Glomerular visceral epithelial cell (primary cell): ENCODE results near the gene TEX13D.
"Not testable (repeated sequence)": the region's sequence is repeated elsewhere in the genome, so short reads cannot be mapped to it uniquely, and the experiment has no call there.

Experiments used
- DNase-seq: peaks from one replicate; pipeline ENCODE4 v3.0.0-alpha.2; 2016; ENCODE audit errors: extremely low spot score

The TEX13D gene

DNA sequence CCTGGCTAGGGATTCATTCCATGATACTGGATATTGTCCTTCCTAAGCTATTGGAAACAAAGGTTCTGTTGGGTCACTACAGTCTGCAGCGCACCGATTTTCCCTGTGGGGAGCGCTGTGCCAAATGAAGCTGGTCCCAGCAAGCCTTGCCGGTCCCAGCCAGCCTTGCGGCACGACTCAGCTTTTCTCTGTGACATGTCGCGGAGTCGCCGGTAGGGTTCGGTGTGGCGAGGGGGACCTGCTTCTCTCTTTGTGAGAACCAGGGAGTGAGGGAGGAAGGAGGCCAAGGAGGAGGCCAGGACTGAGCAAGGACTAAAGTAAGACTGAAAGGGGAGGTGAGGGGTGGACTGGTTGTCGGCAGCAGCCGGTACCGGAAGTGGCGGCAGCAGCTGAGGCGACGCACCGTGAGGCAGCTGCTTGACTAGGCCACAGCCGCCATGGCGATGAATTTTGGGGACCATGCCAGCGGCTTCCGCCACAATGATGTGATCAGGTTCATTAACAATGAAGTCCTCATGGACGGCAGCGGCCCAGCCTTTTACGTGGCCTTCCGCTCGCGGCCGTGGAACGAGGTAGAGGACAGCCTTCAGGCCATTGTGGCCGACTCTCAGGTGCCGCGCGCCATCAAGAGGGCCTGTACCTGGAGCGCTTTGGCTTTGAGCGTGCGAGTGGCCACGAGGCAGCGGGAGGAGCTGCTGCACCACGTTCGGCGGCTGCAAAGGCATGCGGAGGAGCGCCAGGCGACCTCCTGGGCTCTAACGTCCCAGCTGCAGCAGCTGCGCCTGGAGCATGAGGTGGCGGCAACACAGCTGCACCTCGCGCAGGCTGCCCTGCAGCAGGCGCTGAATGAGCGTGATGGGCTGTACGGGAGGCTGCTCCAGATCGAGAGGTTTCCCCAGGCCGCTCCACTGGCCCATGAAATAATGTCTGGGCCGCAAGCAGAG is at the start of gene TEX13D:
Gene TEX13D, plus strand, starts transcription at position 180 of the 944 bp plus-strand sequence. Its CDS starts 258 bp downstream, at position 438.
- DNase-seq, result no peak

DNA sequence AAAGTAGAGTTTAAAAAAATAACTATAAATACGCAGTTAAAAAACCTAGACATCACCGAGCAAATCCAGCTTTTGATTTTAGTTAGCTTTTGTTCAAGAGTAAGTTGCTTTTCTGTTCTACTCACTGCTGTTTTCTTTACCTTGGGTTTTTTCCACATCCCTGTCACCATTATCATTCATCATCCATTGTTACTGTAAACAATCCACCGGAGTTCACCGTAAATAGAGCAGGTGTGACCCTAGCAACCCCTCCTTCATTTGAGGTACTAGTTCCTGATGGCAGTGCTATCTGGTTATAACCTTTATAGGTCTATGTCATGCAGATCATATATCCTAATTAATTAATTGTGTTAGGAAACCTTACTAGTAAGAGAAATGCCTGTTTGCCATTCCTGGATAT is 43.0 kb upstream of the TEX13D start:
- DNase-seq, result no peak

DNA sequence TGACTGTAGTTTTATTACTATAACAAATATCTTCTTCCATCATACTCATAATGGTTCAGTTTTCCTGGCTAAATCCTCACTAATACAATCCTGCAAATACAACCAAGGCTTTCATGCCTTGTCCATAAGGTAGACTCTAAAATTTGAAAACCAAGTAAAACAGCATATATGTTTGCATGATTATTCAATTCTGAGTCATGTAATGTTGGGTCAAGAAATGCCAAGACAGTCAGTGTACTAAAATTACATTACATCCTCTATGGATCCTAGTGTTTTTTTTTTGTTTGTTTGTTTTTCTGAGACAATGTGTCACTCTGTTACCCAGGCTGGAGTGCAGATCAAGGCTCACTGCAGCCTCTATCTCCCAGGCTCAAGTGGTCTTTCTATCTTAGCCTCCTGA is 38.6 kb upstream of the TEX13D start:
- no peak for DNase-seq

DNA sequence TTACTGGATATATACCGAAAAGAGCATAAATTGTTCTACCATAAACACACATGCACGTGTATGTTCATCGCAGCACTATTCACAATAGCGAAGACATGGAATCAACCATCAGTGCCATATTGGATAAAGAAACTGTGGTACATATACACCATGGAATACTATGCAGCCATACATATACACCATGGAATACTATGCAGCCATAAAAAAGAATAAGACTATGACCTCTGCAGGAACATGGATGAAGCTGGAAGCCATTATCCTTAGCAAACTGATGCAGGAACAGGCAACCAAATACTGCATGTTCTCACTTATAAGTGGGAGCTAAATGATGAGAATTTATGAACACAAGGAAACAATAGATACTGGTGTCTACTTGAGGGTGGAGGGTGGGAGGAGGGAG is 33.1 kb upstream of the TEX13D start:
- not testable (repeated sequence) for DNase-seq

DNA sequence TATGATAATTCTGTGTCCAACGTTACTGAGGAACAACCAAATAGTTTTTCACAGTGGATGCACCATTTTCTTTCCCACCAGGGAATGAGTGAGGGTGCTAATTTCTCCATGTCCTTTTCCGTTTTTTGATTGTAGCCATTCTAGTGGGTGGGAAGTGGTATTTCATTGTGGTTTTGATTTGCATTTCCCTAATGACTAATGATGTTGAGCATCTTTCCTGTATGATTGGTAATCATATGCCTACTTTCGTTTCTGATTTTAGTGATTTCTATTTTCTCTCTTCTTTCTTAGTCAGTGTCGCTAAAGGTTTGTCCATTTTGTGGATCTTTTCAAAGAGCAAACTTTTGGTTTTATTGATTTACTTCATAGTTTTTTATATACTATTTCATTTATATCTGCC is 32.1 kb upstream of the TEX13D start:
- no peak for DNase-seq

DNA sequence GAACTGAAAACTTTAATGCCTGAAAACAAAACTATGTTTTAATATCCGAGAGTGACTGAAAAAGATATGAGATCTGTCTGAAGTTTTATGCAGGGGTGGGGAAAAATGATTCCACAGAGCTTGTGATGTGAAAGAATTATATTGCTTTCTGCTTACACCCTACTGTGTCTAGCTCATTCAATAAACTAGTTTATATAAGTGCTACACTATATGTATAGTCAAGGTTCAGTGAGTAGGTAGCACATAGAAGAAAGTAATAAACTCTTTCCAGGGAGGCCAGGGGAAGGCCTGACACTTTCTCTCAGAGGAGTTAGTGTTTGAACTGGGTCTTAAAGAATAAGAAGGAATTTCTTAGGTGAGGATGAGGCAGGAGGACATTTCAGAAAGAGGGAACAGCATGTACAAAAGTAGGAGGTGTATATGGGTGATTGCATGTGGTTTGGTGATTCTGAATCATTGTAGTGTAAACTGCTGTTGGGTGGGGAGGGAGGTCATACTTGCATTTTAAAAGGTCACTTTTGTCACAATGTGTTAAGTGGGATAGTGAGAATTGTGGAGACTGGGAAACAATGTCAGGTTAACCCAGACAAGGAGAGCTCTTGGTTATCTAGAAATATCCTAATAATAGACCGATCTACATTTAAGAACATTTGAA is 25.1 kb upstream of the TEX13D start:
- DNase-seq, result no peak

DNA sequence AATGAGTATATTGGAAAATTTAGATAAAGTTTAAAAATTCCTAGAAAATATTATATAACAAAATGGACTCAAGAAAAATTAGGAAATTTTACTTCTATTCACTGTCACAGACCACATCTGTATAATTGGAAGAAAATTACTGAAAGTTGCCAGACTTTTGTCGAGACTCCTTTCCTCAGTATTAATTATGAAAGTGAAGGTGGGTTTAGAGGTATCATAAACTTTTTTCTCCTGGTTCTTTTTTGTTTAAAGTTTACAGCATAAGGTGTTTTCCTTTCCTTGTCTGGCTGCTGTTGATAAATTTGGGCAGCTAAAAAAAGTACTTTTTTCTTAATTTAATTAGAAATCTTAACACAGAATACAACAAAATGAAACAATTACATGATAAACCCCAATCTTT is 6.7 kb upstream of the TEX13D start:
- DNase-seq, result no peak

DNA sequence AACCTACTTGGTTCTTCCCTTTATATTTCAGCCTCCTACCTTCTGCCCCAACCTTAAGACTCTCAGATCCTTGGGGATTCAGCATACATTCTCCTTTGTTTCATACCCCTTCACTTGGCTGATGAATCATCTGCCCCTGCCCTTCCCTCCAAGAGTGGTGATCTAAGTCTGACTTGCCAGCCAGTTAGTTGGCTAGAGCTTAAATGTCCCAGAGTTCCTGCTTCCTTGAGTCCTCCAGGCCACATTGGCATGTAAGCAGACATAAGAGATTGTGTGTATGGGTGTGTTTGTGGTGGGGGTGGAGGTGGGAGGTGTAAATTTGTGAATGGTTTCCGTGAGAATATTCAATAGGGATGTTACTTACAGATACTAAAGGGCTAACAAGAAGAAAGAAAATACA is 3.7 kb upstream of the TEX13D start:
- DNase-seq, result peak; percentile 1

DNA sequence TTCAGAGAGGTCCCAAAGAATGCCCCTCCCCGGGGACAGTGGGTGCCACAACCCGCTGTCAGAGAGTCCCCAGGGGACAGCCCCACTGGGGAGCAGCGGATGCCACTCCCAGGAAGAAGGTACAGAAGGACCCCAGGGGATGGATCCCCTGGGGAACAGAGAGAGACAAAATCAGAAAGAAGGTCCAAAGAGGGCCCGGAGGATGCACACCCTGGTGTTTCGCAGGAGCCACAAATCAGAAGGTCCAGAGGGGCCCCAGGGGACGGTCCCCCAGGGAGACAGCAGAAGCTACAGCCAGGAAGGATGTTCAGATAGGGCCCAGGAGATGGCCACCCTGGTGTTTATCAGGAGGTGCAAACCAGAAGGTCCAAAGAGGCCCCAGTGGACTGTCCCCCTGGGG is 1.4 kb downstream of the TEX13D start:
- no peak for DNase-seq

DNA sequence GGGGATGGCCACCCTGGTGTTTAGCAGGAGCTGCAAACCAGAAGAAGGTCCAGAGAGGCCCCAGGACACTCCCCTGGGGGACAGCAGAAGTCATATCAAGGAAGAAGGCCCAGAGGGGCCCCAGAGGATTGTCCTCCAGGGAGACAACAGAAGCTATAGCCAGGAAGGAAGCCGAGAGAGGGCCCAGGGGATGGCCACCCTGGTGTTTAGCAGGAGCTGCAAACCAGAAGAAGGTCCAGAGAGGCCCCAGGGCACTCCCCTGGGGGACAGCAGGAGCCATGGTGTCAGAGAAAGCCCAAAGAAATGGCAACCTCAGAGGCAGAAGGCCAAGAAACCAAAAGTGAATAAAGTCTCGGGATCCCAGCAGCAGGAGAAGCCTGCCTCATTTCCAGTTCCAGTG is 2.1 kb downstream of the TEX13D start:
- not testable (repeated sequence) for DNase-seq

DNA sequence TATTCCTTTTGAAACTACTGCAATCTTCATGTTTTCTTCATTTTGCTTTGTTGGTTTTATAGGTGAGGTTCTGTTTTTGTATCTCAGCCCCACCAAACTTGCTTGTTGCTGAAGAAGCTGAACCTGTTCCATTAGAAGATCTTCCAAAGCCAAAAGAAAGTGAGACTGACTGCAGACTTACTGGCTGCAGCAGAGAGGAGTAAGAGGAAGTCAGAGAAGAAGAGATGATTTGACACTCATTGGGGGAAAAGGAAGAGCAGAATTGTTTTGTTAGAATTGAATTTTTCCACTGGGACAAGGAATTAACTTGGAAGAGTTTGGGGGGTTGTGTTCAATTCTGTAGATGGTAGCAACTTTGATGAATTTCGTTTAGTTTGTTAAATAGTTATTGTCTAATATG is 3.1 kb downstream of the TEX13D start:
- no peak for DNase-seq

DNA sequence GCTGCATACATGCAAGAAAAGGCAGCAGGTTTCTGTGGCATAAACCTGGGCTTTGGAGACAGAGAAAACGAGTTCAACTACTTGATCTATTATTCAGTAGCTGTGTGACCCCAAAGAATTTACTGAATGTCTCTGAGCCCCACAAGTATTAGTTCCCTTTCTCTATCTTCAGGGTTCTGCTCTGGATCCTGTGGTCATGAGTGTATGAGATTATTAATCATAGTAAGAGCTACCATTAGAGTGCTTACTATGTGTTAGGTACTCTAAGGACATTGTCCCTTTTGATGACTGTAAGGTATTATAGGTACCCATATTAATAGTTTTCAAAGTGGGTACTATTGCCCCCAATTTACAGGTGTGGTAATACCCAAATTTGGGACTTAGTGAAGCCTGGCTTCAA is 5.5 kb downstream of the TEX13D start:
- DNase-seq, result no peak

DNA sequence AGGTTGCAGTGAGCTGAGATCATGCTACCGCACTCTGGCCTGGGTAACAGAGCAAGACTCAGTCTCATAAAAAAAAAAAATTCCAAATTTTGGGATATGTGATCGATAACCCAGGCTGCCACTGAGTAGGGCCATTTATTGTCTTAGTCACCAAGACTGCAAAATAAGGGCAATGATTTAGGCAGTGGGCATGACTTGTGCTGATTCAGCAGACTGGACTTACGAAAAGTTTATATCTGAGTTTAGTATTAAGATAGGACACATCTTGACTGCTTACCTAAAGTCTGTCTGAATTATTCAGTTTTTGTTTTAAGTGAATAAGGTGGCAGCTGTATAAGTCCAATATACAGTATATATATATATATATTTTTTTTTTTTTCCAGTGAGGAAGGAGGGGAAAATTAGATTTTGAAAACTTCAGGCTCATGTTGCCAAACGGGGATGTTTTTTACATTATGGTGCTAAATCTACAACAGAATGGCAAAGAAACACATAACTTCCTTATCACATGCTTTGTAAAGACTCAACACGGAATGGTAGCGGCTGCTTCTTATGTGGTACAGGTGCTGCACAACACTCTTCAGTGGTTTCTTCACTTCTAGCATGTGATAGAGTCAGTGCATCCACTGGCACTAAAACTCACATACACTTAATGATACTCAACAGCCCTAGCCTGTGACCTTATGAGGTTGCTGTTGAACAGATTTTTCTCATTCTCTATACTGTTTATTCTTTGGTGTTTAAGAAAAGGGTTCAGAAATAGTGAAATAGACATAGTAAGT is 6.5 kb downstream of the TEX13D start:
- DNase-seq, result no peak

DNA sequence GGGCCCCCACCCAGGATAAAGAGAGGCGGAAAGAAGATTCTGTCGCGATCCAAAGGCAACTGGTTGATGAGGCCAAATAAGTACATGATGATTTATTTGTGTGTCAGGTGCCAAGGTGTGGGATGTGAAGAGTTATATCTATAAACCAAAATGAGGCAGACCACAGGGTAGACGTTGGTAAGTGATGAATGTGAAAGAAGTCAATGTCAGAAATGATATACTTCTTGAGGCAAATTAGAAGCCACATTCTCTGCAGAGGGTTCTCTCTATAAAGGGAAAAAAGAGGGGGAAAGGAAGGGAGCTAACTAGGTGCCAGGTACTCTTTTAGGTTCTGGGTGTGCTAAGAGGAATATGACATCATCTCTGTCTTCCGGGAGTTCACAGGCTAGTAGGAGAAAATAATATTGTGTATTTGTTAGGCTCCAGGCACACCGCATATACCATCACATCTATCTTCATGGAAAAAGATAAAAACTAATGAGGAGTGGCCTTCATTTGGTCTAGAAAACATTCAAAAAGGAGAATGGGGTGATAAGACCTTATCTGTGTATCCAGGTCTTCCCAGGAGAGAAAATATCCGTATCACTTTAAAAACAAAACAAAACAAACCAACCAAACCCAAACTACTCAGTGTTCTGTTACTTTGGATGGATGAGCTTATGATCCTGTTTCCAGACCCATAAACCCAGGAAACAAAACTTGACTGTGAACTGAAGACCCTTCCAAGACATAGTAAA is 9.1 kb downstream of the TEX13D start:
- DNase-seq, result no peak

DNA sequence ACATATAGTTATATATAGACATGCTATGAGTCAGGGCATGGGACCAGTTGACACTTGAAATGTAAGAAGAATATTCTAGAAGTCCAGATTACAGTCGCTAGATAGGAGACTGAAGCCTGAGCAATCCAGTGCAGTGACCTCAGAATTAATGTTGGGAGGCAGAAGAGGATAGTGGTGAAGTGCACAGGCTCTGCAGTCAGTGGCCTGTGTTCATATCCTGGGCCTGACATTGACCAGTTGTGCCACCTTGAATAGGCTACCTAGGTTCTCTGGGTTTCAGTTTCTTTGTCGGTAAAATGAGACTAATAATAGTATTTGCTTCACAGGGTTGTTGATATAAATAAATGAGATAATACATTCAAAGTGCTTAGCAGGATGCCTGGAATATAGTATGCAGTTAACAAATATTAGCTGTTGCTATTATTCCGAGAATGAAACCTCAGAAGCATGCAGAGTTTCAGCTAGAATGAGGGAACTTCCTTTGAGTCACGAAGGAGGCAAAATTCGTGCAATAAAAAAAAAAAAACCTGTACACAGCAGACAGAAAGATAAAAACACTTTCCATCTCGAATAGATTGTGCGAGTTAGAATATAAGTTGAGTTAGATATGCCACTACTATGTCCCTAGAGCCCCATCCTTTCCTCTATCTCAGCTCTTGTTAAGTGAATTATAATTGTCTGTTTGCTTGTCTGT is 9.9 kb downstream of the TEX13D start:
- no peak for DNase-seq

DNA sequence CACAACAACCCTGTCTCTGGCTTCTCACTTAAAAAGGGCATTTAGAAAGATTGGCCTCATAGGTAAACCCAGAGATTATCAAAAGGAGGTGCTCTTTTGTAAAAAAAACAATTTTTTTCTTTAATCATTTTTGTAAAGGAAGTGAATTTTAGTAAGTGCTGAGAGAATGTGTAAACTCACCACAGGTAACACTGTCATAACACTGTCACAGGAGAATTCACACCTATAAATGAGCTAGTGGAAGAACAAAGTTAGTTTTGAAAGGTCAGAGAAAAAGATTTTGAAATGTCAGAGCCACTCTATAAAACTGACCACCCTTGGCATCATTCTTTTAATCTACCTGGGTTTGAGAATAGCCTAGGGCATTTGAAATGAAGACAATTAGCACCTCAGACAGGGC is 10.6 kb downstream of the TEX13D start:
- no peak for DNase-seq

DNA sequence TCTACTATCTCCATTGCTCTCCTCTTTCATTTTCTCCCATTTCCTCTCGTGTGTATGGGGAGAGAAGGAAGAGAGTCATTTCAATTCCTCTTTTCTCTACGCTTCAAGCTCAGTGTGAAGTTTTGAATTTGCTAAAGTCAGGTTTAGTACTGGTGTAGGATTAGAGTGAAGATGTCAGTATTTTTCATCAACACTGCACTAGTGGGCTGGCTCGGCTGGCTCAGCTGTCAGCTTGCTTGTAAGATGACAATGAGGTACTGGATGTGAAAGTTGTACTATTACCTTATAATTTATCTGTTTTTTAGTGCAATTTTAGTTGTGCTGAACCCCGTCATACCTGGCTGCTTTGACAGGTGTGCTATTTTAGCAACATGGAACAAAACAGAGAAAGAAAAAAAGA is 11.8 kb downstream of the TEX13D start:
- no peak for DNase-seq

DNA sequence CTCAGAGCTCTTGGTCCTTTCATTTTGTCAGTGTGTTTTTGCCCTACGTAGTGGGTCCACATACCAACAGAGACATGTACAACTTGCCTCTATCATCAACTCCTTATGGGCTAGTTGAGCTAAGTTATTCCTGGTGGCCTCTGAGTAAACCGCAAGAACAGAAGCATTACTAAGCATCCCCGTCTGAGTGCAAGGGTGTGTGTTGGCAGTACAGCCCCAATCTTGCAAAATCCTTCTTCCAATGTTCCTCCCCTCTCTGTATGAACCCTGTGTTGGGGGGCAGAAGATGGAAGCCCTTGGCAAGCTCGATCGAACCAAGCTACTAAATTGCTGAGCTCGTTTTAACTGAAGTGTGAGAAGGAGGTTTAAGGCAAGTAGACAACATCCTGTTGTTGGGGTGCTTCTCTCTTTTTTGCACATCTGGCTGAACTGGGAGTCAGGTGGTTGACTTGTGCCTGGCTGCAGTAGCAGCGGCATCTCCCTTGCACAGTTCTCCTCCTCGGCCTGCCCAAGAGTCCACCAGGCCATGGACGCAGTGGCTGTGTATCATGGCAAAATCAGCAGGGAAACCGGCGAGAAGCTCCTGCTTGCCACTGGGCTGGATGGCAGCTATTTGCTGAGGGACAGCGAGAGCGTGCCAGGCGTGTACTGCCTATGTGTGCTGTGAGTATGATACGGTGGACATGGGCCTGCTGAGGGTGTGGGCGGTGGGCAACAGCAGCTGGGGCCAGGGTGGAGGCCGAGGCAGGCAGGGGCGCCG is 13.8 kb downstream of the TEX13D start, which contains the start of gene SH2D1A:
Gene SH2D1A, plus strand, starts transcription at position 447 of the 760 bp plus-strand sequence. Its CDS starts 80 bp downstream, at position 527.
- no peak for DNase-seq

DNA sequence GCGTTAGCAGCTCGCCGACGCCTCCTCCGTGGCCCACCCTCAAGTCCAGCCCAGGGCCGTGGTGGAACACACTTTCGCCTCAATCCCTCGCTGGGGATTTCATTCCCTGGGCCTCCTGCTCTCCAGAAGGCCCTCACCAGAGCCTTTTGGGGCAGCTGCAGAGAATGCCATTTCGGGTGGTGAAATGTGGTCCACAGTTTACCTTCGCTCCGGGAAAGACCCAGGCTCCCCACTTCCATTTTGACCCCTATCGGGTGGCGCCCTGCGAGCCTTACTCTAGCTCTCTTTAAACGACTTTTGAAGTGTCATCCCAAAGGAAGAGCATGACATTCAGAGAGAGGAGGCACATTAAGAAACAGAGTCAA is 14.4 kb downstream of the TEX13D start:
- DNase-seq, result no peak

DNA sequence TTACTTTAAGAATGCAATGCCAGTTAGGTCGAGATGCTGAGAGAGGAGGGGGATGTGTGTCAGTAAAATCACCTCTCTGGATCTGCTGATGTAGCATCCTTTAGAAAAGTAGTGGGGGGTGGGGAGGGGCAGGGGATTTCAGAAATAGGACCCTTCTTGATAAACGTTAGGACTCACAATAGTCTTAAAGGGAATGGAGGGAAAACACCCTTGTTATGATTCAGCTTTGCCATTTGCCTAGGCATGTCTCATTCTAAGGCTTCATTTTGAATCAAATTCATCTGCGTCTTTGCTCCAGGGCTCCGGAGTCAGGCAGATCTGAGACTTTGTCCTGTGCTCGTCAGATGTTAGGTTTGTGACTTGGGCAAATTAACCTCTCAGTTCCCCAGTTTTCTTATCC is 14.8 kb downstream of the TEX13D start:
- no peak for DNase-seq
